Activated CD8-positive, alpha-beta T cell treated with anti-CD3 and anti-CD28 coated beads for 36 hours (primary cell): ENCODE data around the gene KMT2E. TPM values are rescaled to one million over a fixed set of nuclear protein-coding genes. Genes with fewer than 3 reads are reported as not detected.

ENCODE experiments used
- ATAC-seq: fragments of 200-7000 bp; cut with Tn5 transposase; one replicate; pipeline ENCODE4 v1.10.0; 2021; ENCODE audit warnings: mild to moderate bottlenecking, moderate library complexity
- CTCF ChIA-PET: fragments of 350-600 bp; sonication (Branson Sonifier 250); formaldehyde crosslinking; loops from one replicate; lab custom pipeline; 2021; ENCODE audit warnings: antibody characterized with exemption; lab: Charles Lee
- POLR2A ChIA-PET: fragments of 350-600 bp; sonication (Branson Sonifier 250); formaldehyde crosslinking; loops from one replicate; lab custom pipeline; 2021; ENCODE audit warnings: antibody characterized with exemption; lab: Charles Lee
- DNase-seq: peaks from one replicate; pipeline ENCODE4 v3.0.0-alpha.2; 2020
- H3K27ac Mint-ChIP-seq: one replicate; pipeline ENCODE4 v1.8.0; 2021; ENCODE audit warnings: mild to moderate bottlenecking, mixed read lengths
- H3K27me3 Mint-ChIP-seq: one replicate; pipeline ENCODE4 v1.8.0; 2021; ENCODE audit warnings: mixed read lengths
- H3K36me3 Mint-ChIP-seq: one replicate; pipeline ENCODE4 v1.8.0; 2021; ENCODE audit warnings: low read depth, mixed read lengths
- H3K4me1 Mint-ChIP-seq: one replicate; pipeline ENCODE4 v1.8.0; 2021; ENCODE audit warnings: low read depth, mixed read lengths
- H3K4me3 Mint-ChIP-seq: one replicate; pipeline ENCODE4 v1.8.0; 2021; ENCODE audit warnings: mild to moderate bottlenecking, moderate library complexity, mixed read lengths
- H3K9me3 Mint-ChIP-seq: one replicate; pipeline ENCODE4 v1.8.0; 2021; ENCODE audit warnings: mixed read lengths
- intact Hi-C: fragments of 100-400 bp; cut with micrococcal nuclease; formaldehyde crosslinking; loops from one replicate; pipeline ENCODE4 v1.10.0; 2022
- total RNA-seq, 2 experiments: library from RNA; stranded (reverse); gene quantifications; one replicate each; pipeline ENCODE4 v1.2.3, GENCODE V29; 2021
- TF ChIP-seq, protein P1 (sequence below): fragments of 200-600 bp; IDR thresholded peaks from one replicate; pipeline ENCODE4 v1.8.0; 2022; ENCODE audit warnings: antibody characterized with exemption, mild to moderate bottlenecking

Gene KMT2E
- total RNA-seq, 2 experiments from 2014 or later, result 94.7 to 98.4 TPM

DNA sequence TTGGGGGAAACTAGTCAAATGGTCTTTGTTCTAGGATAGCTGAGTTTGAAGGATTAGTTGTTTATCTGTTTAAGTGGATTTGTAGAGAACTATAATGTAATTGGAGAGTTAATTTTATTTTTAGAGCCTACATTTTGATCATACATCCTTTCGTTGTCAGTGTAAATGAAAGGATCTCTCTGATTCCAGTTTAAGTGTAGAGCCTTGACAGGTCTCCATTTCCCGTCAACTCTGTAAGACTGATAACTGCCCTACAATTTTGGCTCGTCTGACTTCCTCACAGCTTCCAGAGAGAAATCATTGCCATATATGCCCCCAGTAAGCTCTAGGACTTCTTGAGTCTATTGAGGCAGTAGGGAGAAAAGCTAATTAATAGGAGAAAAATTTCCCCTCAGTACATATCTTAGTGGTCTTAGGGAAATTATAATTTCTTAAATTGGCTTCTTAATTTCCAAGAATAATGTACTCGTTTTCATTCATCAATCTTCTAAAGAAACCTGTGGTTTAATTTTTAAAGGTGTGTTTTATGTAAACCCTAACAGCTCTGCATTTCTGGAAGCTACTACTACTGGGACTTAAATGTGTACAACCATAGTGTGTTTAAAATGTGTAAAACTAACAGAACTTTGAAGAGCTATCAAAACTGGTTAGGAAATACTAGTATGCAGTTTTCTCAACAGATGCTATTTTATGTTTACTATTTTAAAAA is 3.8 kb downstream of the KMT2E start:
- Mint-ChIP-seq H3K27ac (peak overlapping the region; percentile 100), H3K4me3 (peak overlapping the region; percentile 100), H3K9me3 (no peaks in the 10 kb centered on the region), H3K36me3 (peaks cover 67% of the 10 kb centered on the region), H3K27me3 (no peaks in the 10 kb centered on the region), H3K4me1 (peaks cover 37% of the 10 kb centered on the region)
- no peak for DNase-seq
- intact Hi-C loops, result loop anchor here (1.0 kb wide), 1 partner anchor 19 kb away; no protein-coding TSS in a partner anchor
- POLR2A ChIA-PET, result interaction anchor here (1.3 to 10.1 kb wide), 8 partner anchors 9 to 77 kb away, joined by 3 to 186 read pairs (median 6); no protein-coding TSS in a partner anchor
- ATAC-seq, result no peak
- TF ChIP-seq, protein P1, sequence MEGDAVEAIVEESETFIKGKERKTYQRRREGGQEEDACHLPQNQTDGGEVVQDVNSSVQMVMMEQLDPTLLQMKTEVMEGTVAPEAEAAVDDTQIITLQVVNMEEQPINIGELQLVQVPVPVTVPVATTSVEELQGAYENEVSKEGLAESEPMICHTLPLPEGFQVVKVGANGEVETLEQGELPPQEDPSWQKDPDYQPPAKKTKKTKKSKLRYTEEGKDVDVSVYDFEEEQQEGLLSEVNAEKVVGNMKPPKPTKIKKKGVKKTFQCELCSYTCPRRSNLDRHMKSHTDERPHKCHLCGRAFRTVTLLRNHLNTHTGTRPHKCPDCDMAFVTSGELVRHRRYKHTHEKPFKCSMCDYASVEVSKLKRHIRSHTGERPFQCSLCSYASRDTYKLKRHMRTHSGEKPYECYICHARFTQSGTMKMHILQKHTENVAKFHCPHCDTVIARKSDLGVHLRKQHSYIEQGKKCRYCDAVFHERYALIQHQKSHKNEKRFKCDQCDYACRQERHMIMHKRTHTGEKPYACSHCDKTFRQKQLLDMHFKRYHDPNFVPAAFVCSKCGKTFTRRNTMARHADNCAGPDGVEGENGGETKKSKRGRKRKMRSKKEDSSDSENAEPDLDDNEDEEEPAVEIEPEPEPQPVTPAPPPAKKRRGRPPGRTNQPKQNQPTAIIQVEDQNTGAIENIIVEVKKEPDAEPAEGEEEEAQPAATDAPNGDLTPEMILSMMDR, result no peak
- CTCF ChIA-PET, result interaction anchor here (0.5 to 14.7 kb wide), 10 partner anchors 9 to 514 kb away, joined by 3 to 210 read pairs (median 4); partner anchors contain the start of gene RINT1

DNA sequence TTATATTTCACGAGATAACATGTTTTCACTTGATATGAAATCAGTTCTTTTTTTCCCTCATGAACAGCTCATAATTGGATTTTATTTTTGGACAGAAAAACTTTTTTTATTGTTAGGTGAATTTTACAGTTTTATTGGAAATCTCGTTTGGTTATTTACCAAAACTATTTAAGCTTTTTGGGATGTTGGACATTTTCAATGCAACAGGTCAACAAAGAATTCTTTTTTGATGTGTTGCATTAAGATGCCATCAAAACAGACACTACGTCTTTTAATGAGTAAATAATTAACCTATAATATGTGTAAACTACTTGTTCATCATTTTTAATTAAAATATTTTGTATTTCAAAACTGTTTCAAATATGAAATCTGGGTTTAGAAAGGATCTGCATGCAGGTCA is 5.3 kb downstream of the KMT2E start:
- H3K4me3 Mint-ChIP-seq, result peak overlapping the region; percentile 61
- H3K4me1 Mint-ChIP-seq, result peaks cover 47% of the 10 kb centered on the region
- CTCF ChIA-PET, result interaction anchor here (0.9 to 1.3 kb wide), 3 partner anchors 13 to 38 kb away, joined by 3 to 4 read pairs (median 3); no protein-coding TSS in a partner anchor
- TF ChIP-seq, protein P1, result no peak
- H3K9me3 Mint-ChIP-seq, result no peaks in the 10 kb centered on the region
- peaks cover 60% of the 10 kb centered on the region for H3K36me3 Mint-ChIP-seq
- H3K27me3 Mint-ChIP-seq, result no peaks in the 10 kb centered on the region
- intact Hi-C loops, result no loop called here
- DNase-seq (no peak), ATAC-seq (no peak)
- POLR2A ChIA-PET, result interaction anchor here (0.6 to 1.6 kb wide), 6 partner anchors 8 to 1205 kb away, joined by 3 to 5 read pairs (median 4); no protein-coding TSS in a partner anchor
- H3K27ac Mint-ChIP-seq, result peak overlapping the region; percentile 28

DNA sequence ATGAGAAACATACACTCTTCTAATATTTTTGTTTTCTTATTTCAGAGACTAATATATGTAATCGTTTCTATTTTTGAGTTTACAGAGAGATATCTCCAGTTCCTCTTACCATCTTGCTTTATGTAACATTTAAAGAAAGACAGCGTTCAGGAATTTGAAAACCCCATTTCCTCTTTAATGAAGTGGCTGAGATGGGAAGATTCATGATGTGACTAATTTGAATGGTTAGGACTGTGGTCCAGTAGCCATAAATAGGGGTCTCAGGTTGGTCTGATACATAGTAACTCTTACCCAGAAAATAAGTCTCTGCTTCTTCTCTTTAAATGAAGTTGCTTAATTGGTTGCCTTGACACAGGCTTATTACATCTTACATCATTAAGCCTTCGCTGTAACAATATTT is 6.9 kb downstream of the KMT2E start:
- Mint-ChIP-seq H3K9me3 (no peaks in the 10 kb centered on the region), H3K36me3 (peaks cover 44% of the 10 kb centered on the region), H3K27ac (peak overlapping the region; percentile 32), H3K4me3 (peak overlapping the region; percentile 32), H3K27me3 (no peaks in the 10 kb centered on the region), H3K4me1 (peaks cover 63% of the 10 kb centered on the region)
- ChIA-PET POLR2A (interaction anchor here (1.6 kb wide), 1 partner anchor 8 kb away, joined by 5 read pairs; no protein-coding TSS in a partner anchor), CTCF (interaction anchor here (1.6 to 2.0 kb wide), 2 partner anchors 10 to 40 kb away, joined by 6 to 11 read pairs; no protein-coding TSS in a partner anchor)
- TF ChIP-seq, protein P1, result no peak
- DNase-seq (no peak), ATAC-seq (no peak)
- intact Hi-C loops, result no loop called here

DNA sequence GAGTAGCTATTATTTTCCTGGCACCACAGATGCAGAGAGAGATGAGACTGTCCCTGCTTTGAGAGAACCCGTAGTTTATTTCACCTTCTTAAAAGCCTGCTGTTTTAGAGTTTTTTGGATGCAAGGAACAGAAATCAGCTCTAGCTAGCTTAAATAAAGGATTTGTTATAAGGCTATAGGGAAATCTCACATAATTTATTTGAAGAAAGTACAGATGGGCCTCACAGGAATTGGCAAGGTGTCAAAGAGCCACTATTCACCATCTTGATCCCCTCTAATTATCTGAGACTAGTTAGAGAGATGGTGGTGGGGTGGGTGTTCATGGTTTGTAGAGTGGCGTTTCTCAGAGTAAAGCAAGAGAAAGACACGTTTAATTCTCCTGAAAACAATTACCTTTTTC is 7.3 kb downstream of the KMT2E start:
- Mint-ChIP-seq H3K9me3 (no peaks in the 10 kb centered on the region), H3K4me3 (peak overlapping the region; percentile 32), H3K27me3 (no peaks in the 10 kb centered on the region), H3K36me3 (peaks cover 40% of the 10 kb centered on the region), H3K4me1 (peaks cover 67% of the 10 kb centered on the region), H3K27ac (peak overlapping the region; percentile 30)
- ATAC-seq, result no peak
- TF ChIP-seq, protein P1, result no peak
- DNase-seq, result no peak
- ChIA-PET CTCF (interaction anchor here (1.6 to 2.0 kb wide), 2 partner anchors 11 to 40 kb away, joined by 6 to 11 read pairs; no protein-coding TSS in a partner anchor), POLR2A (no interaction called here)
- intact Hi-C loops, result no loop called here

DNA sequence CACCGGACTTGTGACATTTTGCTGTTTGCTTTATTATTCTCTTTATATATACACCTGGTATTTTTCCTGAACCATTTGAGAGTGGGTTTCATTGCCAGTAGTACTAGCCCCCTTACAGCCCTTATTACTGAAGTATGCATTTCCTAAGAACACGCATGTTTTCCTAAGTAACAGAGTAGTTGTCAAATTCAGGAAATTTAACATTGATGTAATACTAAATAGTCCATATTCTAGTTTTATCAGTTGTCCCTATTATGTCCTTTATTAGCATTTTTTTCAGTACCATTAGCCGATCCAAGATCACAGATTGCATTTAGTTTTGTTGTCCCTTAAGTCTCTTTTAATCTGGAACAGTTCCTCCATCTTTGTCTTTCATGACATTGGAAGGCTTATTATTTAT is 8.0 kb downstream of the KMT2E start:
- H3K9me3 Mint-ChIP-seq, result no peaks in the 10 kb centered on the region
- TF ChIP-seq, protein P1, result no peak
- ChIA-PET CTCF (no interaction called here), POLR2A (no interaction called here)
- ATAC-seq (no peak), DNase-seq (no peak)
- H3K27ac Mint-ChIP-seq, result peak overlapping the region; percentile 10
- H3K27me3 Mint-ChIP-seq, result no peaks in the 10 kb centered on the region
- peaks cover 72% of the 10 kb centered on the region for H3K4me1 Mint-ChIP-seq
- intact Hi-C loops, result no loop called here
- no peak overlapping the region for H3K4me3 Mint-ChIP-seq
- peaks cover 38% of the 10 kb centered on the region for H3K36me3 Mint-ChIP-seq
